ENCODE measurements around the gene TRPM3.

Gene TRPM3

DNA sequence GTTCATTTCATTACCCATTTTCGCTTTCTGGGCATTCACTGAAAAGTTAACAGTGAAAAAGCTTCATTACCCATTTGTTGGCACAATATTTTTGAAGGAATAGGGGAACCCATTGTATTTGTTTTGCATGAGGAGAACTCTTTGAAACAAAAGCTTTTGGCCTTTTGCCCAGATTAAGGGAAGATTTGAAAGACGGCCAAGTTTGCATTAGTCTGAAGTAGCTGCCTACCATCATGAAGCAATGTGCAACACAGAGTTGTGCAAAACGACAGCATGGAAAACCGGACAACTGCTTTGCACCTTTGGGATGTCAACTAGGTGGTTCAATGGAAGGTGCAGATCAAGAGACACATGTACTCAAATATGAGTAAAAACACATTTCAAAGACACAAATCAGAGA lies 84.9 kb downstream of the TRPM3 start:
- H3K27ac ChIP-seq (replicated peaks): no peak overlapping the region
- peaks cover 6% of the 10 kb centered on the region for H3K27me3 ChIP-seq (ENCODE audit: insufficient read depth, poor library complexity, severe bottlenecking)
- H3K4me3 ChIP-seq (replicated peaks; ENCODE audit: insufficient read depth, low read length): no peak overlapping the region
- DNase-seq (ENCODE audit: low read depth in 1 of 2, low spot score in 1 of 2): no peak
- TF ChIP-seq SPI1 (IDR thresholded peaks at IDR 0.05; ENCODE audit: borderline replicate concordance, low read depth): no peak
- TF ChIP-seq, protein P1, sequence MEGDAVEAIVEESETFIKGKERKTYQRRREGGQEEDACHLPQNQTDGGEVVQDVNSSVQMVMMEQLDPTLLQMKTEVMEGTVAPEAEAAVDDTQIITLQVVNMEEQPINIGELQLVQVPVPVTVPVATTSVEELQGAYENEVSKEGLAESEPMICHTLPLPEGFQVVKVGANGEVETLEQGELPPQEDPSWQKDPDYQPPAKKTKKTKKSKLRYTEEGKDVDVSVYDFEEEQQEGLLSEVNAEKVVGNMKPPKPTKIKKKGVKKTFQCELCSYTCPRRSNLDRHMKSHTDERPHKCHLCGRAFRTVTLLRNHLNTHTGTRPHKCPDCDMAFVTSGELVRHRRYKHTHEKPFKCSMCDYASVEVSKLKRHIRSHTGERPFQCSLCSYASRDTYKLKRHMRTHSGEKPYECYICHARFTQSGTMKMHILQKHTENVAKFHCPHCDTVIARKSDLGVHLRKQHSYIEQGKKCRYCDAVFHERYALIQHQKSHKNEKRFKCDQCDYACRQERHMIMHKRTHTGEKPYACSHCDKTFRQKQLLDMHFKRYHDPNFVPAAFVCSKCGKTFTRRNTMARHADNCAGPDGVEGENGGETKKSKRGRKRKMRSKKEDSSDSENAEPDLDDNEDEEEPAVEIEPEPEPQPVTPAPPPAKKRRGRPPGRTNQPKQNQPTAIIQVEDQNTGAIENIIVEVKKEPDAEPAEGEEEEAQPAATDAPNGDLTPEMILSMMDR (IDR thresholded peaks at IDR 0.05; ENCODE audit: insufficient read depth, low read length): no peak

DNA sequence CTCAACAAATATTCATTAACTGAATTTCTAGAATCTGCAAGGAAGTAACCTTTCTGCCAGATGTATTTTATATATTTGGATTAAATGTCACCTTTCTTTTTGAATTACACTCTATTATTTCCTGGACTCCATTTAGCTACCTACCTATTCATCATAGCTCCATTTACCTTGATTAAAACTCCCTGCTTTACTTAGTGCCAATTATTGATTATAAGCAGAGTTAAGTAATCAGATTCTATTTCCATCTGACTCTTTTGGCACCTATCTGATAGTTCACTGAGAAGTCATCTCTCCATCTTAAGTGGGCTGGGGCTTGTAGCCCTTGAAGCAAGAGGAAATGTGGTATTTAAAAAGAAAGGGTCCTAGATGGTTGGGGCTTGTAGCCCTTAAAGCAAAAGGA lies 88.6 kb downstream of the TRPM3 start:
- no peak for DNase-seq (ENCODE audit: low read depth in 1 of 2, low spot score in 1 of 2)
- Histone ChIP-seq H3K27me3 (ENCODE audit: insufficient read depth, poor library complexity, severe bottlenecking) (peaks cover 5% of the 10 kb centered on the region), H3K4me3 (replicated peaks; ENCODE audit: insufficient read depth, low read length) (no peak overlapping the region), H3K27ac (replicated peaks) (no peak overlapping the region)
- TF ChIP-seq SPI1 (IDR thresholded peaks at IDR 0.05; ENCODE audit: borderline replicate concordance, low read depth): no peak
- TF ChIP-seq POLR2AphosphoS5 (IDR thresholded peaks at IDR 0.05; ENCODE audit: low read depth): no peak
- TF ChIP-seq GABPA (IDR thresholded peaks at IDR 0.05; ENCODE audit: low read depth): no peak
- TF ChIP-seq, protein P1 (IDR thresholded peaks at IDR 0.05; ENCODE audit: insufficient read depth, low read length): no peak
- TF ChIP-seq, protein P2, sequence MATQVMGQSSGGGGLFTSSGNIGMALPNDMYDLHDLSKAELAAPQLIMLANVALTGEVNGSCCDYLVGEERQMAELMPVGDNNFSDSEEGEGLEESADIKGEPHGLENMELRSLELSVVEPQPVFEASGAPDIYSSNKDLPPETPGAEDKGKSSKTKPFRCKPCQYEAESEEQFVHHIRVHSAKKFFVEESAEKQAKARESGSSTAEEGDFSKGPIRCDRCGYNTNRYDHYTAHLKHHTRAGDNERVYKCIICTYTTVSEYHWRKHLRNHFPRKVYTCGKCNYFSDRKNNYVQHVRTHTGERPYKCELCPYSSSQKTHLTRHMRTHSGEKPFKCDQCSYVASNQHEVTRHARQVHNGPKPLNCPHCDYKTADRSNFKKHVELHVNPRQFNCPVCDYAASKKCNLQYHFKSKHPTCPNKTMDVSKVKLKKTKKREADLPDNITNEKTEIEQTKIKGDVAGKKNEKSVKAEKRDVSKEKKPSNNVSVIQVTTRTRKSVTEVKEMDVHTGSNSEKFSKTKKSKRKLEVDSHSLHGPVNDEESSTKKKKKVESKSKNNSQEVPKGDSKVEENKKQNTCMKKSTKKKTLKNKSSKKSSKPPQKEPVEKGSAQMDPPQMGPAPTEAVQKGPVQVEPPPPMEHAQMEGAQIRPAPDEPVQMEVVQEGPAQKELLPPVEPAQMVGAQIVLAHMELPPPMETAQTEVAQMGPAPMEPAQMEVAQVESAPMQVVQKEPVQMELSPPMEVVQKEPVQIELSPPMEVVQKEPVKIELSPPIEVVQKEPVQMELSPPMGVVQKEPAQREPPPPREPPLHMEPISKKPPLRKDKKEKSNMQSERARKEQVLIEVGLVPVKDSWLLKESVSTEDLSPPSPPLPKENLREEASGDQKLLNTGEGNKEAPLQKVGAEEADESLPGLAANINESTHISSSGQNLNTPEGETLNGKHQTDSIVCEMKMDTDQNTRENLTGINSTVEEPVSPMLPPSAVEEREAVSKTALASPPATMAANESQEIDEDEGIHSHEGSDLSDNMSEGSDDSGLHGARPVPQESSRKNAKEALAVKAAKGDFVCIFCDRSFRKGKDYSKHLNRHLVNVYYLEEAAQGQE (IDR thresholded peaks at IDR 0.05; ENCODE audit: insufficient replicate concordance, low read depth): no peak

DNA sequence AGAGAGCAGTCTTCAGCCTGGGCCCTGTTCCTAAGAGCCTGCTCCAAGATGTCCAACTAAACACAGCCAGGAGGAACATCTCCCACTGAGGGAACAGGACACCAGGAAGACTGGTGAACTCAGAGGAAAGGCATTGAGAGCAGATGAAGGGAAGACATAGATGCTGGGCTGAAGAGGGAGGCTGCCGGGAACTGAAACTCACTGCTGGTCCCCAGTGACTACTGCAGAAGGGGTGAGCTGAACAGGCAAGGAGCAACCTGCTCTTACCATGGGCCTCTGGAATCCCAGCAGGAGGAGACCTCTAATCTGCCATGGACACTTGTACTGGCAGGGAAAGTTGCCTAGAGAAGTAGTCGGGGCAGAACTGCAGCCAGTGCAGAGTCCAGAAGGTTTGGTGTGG lies 95.7 kb downstream of the TRPM3 start:
- Histone ChIP-seq H3K27ac (replicated peaks) (no peak overlapping the region), H3K4me3 (replicated peaks; ENCODE audit: insufficient read depth, low read length) (no peak overlapping the region), H3K27me3 (ENCODE audit: insufficient read depth, poor library complexity, severe bottlenecking) (no peaks in the 10 kb centered on the region)
- TF ChIP-seq SPI1 (IDR thresholded peaks at IDR 0.05; ENCODE audit: borderline replicate concordance, low read depth) (no peak), GABPA (IDR thresholded peaks at IDR 0.05; ENCODE audit: low read depth) (no peak), POLR2AphosphoS5 (IDR thresholded peaks at IDR 0.05; ENCODE audit: low read depth) (no peak)
- TF ChIP-seq, protein P1 (IDR thresholded peaks at IDR 0.05; ENCODE audit: insufficient read depth, low read length): no peak
- TF ChIP-seq, protein P2 (IDR thresholded peaks at IDR 0.05; ENCODE audit: insufficient replicate concordance, low read depth): no peak
- DNase-seq (ENCODE audit: low read depth in 1 of 2, low spot score in 1 of 2): no peak

DNA sequence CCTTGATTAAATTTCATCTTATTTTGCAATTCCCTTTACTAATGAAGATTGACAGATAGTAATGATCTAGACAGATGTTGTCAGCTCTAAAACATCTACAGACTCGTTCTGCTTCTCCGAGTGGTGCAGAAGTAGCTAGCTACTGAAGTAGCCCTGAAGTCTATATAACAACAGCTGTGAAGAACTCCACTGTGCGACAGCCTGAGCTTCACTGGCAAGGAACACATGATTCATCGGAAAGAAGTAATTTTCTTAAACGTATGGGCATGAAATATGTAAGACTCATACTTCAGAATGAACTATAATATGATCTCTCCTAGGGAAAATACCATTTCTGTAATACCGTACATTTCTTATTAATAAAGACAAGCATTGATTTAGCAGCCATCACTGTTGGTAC lies 96.2 kb downstream of the TRPM3 start:
- Histone ChIP-seq H3K27me3 (ENCODE audit: insufficient read depth, poor library complexity, severe bottlenecking) (no peaks in the 10 kb centered on the region), H3K4me3 (replicated peaks; ENCODE audit: insufficient read depth, low read length) (no peak overlapping the region), H3K27ac (replicated peaks) (no peak overlapping the region)
- no peak for DNase-seq (ENCODE audit: low read depth in 1 of 2, low spot score in 1 of 2)
- no peak for TF ChIP-seq GABPA (IDR thresholded peaks at IDR 0.05; ENCODE audit: low read depth)
- TF ChIP-seq POLR2AphosphoS5 (IDR thresholded peaks at IDR 0.05; ENCODE audit: low read depth): no peak
- TF ChIP-seq, protein P2 (IDR thresholded peaks at IDR 0.05; ENCODE audit: insufficient replicate concordance, low read depth): no peak
- no peak for TF ChIP-seq SPI1 (IDR thresholded peaks at IDR 0.05; ENCODE audit: borderline replicate concordance, low read depth)
- TF ChIP-seq, protein P1 (IDR thresholded peaks at IDR 0.05; ENCODE audit: insufficient read depth, low read length): no peak
